ENCODE results near the gene UBR7. TPM values are rescaled to one million over a fixed set of nuclear protein-coding genes. Genes with fewer than 3 reads are reported as not detected.
A peak's percentile ranks its signal among the peaks of the same experiment; 100 is the strongest.
"Not testable (repeated sequence)": the region's sequence is repeated elsewhere in the genome, so short reads cannot be mapped to it uniquely, and the experiment has no call there.

Gene UBR7
- polyA plus RNA-seq, 3 donors = 30.0 to 38.0 (median 36.5) TPM

DNA sequence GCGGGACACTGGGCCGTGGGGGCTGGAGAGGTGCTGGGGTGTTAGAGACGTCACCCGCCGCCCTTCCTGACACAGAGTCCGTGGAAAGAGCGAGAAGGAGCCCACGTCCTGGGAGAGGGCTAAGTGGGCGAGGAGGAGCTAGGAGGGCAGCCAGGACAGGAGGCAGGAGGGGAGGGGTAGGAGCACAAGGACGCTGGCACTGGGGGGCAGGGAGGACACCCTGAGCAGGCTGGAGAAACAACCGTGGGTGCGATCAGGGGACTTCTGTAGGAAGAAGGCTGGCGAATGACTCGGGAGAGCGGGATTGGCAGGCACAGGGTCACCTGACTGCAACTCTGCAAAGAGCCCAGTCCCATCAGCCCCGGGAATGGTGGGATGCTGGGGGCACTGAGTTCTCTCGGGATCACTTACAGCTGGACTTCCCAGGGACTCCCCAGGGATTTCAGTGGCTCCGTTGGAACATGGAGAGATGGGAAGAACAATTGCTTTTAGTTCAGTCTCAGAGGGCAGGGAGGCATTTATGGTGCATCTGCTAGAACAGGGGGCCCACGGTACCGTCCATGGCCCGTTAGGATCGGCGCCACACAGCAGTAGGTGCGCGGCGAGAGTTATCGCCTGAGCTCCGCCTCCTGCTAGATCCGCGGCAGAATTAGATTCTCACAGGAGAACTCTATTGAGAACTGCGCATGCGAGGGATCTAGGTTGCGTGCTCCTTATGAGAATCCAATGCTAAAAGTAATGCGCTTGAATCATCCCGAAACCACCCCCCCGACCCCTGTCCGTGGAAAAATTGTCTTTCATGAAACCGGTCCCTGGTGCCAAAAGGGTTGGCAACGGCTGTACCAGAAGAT lies 24.3 kb downstream of the UBR7 start:
- DNase-seq (ENCODE audit: extremely low read depth in 1 of 11, low read depth in 9 of 11, low spot score in 4 of 11) = peak in 5 of 11 donors; percentile 12 to 41 (median 20)

DNA sequence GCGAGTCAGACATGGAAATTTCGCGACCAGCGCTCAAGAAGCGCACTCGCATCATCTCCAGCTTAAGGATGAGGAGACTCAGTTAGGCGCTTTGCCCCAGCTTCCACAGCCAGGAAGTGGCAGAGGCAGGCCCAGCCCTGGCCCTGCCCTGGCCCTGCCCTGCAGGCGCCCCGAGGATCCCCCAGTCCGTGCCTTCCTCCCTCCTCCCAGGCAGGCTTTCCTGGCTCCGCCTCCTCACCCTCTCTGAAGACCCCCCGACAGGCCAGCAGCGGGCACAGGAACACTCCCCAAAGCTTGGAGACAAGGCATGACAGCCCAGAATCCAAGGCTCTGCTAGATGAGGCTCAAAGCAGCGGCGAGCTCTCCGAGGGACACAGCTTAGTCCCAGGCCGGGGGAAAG lies 25.1 kb downstream of the UBR7 start:
- no peak for DNase-seq (ENCODE audit: extremely low read depth in 1 of 11, low read depth in 9 of 11, low spot score in 4 of 11)

DNA sequence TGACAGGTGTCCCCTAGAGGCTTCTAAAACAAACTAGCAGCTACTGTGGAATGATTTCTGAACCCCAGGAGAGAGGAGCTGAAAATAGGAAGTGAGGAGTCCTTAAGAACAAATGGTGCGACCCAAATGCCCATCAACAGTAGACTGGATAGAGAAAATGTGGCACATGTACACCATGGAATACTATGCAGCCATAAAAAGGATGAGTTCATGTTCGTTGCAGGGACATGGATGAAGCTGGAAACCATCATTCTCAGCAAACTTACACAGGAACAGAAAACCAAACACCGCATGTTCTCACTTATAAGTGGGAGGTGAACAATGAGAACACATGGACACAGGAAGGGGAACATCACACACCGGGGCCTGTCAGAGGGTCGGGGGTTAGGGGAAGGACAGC lies 26.0 kb downstream of the UBR7 start:
- DNase-seq (ENCODE audit: extremely low read depth in 1 of 11, low read depth in 9 of 11, low spot score in 4 of 11) = not testable (repeated sequence)

DNA sequence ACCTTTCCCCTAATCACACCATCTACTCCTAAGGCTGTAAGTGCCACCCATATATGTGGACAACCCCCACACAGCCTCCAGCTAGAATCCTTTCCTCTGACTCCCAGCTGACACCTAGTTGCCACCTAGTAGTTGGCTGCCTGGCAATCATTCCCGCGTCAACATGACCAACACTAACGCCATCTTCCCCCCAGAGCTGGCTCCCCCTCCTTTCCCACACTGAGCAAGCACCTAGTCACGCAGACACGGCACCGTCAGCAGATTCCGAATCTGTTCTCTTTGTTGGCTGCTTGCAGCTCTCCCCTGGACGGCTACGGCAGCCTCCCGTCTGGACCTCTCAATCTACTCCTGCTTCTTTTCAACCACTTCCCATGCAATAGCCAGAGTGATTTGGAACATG lies 27.7 kb downstream of the UBR7 start:
- DNase-seq (ENCODE audit: extremely low read depth in 1 of 11, low read depth in 9 of 11, low spot score in 4 of 11) = no peak

DNA sequence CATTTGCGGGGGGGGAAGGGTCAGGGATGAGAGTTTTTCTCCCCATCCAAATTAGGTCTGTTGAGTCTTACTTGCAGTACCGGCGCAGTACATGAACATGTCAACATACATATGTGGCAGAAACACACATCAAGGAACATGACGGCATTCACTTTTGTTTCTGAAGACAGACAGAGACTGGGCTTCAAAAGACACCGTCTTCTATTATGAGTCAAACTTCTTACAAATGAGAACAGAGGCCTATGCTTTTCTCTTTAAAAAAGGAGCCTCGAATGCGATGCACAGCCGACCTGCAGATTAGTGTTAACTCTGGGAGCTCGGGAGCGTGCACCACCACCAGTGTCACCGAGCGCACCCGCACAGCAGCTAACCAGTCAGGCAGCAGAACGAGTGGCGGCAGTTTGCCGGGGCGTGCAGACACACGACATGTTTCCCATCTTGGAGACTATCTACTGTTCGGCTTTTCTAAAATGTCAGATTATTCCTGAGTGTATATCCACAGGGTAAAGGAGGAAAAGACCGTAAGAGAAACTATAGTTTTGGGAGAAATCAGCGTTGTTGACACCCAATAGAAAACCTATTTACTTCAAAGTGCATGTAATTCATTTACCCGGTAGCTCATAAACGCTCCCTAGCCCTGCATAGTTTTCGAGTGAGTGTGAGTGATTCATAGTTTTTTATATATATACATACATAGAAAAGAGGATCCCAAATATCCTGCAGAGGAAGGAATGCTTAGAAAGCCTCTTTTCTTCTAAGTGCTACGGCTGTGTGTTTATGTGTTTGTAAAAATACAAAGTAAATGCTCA lies 33.0 kb downstream of the UBR7 start:
- DNase-seq (ENCODE audit: extremely low read depth in 1 of 11, low read depth in 9 of 11, low spot score in 4 of 11) = no peak

DNA sequence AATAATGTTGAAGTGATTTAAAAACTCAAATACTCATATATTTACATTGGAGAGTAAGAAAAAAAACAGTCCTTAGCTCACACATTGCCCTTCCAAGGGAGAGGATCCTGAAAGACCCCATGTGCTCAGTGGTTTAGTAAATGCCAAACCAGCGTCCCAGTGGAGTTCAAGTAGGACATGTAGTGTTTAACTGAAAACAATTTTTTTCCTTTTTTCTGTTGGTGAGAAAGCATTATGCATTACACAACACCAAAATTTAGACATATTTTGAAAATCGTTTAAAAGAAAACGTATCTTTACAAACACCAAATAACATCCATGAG lies 33.6 kb downstream of the UBR7 start:
- DNase-seq (ENCODE audit: extremely low read depth in 1 of 11, low read depth in 9 of 11, low spot score in 4 of 11) = no peak

DNA sequence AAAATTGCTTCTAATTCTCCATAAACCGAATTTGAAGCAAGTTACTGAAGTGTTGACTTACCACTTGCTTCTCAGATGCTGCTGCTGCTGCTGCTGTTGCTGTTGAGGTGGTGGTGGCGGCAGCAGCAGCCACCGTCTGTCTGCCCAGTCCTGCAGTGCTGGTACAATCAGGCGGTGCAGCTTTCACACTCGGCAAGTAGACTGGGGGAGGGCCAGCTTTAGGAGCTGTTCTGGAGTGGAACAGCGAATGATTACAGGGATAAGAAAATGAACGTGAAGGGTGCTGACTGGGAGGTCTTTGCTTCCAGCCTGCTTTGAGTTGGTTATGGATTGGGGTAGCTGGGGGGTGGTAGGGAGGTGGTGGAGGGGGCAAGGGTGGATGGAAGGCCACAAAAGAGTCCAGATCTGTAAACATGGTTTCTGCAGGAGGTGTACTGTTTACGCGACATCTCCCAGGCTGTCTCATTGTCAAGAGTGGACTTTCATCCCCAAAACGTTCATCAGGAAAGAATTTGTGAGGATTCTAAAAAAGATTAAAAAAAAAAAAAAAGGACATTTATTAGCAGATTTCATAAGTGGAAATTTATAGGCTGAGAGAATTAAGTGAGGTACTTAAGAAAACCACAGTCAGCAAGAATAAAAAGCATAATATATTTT lies 38.8 kb downstream of the UBR7 start:
- DNase-seq (ENCODE audit: extremely low read depth in 1 of 11, low read depth in 9 of 11, low spot score in 4 of 11) = no peak

DNA sequence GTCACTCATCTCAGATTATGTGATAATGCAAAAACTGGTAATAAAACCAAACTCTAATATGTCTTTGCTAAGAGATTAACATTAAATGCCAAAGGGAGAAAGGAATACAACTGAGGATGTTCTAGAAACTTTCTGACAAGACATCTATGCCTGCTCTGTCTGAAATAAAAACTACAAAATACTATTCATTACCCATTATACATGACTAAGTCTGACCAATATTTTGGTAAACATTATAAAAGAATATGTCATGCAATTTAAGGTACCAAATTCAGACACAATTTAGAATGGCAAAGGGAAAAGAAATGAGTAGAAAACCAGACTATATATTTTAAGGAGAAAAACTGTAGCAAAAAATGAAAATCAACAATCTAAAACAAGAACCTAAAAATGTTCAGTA lies 39.5 kb downstream of the UBR7 start:
- no peak for DNase-seq (ENCODE audit: extremely low read depth in 1 of 11, low read depth in 9 of 11, low spot score in 4 of 11)

DNA sequence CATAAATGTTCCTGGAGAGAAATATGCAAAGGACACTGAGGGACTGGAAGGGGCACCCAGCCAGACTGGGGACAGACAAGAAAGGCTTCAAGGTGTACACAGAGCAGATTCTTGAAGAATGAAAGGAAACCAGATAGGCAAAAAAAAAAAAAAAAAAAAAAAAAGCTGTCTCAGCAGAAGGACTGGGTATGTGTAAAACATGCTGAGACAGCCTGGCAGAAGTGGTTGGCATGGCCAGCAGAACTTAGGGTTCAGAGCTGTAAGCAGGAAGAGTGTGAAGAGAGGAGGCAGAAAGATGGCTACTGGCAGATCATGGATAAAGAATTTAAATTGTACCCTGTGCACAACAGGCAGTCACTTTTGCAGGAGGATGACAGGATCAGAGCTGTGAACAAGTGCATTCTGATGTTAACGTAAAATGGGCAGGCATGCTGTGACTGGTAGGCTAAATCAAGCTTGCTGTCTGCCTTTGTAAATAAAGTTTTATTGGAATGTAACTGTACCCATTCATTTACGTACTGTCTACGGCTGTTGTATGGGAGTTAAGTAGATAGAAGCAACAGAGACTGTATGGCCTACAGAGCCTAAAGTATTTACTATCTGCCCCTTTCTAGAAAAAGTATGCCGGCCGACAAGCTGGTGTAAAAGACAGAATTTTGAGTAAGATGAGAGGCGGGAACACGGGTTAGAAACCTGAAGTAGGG lies 42.2 kb downstream of the UBR7 start:
- DNase-seq (ENCODE audit: extremely low read depth in 1 of 11, low read depth in 9 of 11, low spot score in 4 of 11) = no peak

DNA sequence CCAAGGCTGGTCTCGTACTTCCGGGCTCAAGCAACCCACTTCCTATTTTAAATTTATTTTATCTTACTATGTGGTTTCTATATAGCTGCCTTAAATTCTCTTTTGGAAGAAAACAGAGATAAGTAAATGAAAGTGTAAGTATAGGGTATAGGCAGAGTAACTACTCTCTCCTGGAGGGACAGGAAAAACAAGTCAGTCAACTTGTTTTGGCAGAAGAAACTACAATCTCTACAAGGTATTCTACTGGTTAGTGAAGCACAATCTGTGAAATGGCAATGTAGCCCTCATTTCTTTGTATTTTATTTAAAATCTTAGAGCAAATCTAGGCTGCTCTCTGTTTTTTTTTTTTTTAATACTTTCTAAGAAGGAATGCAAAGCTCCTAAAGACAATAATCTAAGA lies 55.4 kb downstream of the UBR7 start:
- DNase-seq (ENCODE audit: extremely low read depth in 1 of 11, low read depth in 9 of 11, low spot score in 4 of 11) = no peak

DNA sequence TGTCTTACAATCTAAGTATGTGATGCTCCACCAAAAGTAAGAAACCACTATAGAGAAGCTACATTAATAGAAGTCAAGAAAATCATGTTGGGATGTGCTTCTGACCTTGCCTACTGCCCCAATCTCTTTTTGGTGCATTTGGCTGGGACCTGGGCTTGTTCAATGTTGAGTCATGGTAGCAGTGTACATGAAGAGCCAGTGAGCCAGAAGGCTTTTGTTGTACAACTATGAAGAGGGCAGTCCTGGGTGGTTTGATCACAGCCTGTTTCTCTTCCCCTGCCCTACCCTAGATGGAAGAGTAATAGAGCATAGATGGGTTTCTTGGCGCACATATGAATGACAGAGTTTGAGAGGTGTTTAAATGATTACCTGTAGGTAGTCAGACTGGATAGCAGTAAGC lies 56.4 kb downstream of the UBR7 start:
- no peak for DNase-seq (ENCODE audit: extremely low read depth in 1 of 11, low read depth in 9 of 11, low spot score in 4 of 11)

DNA sequence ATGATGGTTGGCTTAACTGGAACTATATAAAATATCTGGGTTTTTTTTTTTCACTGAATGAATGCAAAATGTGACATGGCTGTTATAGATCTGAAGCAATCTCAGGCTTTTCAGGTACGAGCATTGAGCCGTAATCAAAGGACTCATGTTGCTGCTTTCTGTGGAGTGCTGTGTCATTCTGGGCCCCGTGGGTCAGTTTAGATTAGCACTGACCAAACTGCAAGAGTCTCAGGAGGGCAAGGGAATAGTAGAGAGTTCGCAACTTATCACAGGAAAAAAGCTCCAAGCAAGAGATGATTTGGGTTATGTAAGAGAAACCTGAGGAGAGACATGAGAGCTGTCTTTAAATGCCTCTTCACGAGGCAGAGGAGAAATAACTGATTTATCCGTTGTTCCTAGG lies 59.1 kb downstream of the UBR7 start:
- no peak for DNase-seq (ENCODE audit: extremely low read depth in 1 of 11, low read depth in 9 of 11, low spot score in 4 of 11)

DNA sequence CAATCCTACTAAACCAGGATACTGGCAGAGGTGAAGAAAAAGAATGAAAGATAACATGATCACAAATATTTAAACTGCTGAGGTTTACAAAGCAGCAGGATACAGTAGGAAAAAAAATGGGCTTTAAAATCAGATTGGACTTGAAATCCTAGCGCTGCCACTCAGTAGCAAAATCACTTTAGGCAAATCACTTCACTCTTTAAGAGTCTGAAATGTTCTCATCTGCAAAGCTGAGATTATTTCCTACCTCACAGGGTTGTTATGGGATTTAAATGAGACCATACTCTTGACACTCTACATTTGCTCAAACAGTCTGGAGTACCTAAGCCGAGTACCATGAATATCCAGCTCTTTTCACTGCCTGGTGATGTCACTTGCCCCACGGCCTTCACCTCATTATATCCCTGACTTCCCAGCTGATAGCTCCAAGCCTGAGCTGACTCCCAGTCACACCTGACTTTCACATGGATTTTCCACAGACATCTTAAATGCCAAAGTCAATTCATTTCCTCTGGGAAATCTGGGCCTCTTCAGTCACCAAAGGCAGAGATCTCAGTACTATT lies 60.2 kb downstream of the UBR7 start:
- no peak for DNase-seq (ENCODE audit: extremely low read depth in 1 of 11, low read depth in 9 of 11, low spot score in 4 of 11)

DNA sequence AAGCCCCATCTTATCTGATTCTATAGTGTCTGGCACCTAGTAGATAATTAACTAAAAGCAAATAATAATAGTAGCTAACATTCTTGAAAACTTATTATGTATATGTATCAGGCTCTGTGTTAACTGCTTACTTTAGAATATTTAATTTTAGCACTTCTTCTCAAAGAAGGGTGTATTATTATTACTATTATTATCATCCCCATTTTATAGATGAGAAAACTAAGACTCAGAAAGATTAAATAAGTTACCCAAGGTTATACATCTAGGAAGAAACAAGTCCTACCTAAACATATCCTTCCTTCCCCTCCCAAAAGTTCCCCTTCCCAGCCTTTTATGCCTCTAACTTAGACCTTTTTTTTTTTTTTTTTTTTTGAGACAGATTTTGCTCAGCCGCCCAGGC lies 61.4 kb downstream of the UBR7 start:
- no peak for DNase-seq (ENCODE audit: extremely low read depth in 1 of 11, low read depth in 9 of 11, low spot score in 4 of 11)

DNA sequence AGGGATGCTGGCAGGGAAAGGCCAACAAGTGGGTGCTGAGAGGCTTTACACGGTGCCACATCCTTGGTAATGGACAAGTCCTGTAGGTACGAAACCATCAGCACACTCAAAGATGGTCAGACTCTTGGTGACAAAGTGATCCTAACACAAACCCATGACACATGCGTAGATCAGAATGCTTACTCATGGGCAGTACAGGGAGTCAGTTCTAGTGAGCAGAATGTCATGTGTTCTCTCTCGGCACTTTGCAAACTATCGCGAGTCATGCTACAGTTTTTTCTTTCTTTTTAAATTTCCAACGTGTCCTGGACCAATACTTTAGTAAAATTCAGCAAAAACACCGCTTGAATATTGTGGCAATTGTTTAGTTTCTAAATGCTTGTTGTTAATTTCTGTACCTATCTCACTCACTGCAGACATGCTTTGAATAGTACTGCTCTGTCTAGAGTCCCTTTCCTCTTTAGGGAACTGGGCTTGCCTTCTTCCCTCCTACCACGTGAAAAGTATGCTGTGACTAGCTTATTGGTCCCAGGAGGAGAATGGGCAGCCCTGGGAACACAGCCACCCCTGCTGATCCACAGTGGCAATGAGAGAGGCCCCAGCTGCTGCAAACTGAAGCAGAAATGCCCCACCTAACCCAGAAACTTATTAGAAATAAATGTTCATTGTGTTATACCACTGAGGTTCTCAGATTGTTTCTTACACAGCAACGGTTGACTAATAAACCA lies 62.4 kb downstream of the UBR7 start:
- DNase-seq (ENCODE audit: extremely low read depth in 1 of 11, low read depth in 9 of 11, low spot score in 4 of 11) = no peak

DNA sequence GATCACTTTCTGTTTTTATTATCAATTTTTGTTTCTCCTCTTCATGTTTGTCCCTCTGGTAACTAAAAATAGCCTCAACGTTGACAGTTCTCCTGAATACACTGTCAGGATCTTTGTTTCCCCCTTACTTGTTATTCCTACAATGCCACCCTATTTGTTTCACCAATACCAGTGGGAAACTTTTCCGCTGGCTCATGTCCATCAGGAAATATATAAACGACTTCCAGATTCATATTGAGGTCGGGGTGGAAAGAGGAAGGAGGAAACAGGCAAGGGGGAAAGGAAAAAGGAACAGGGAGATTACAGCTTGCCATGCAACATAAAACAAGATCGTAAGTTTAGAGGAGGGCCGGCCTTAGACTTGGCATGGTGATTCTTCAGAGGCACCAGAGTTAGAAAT lies 64.1 kb downstream of the UBR7 start:
- DNase-seq (ENCODE audit: extremely low read depth in 1 of 11, low read depth in 9 of 11, low spot score in 4 of 11) = no peak

DNA sequence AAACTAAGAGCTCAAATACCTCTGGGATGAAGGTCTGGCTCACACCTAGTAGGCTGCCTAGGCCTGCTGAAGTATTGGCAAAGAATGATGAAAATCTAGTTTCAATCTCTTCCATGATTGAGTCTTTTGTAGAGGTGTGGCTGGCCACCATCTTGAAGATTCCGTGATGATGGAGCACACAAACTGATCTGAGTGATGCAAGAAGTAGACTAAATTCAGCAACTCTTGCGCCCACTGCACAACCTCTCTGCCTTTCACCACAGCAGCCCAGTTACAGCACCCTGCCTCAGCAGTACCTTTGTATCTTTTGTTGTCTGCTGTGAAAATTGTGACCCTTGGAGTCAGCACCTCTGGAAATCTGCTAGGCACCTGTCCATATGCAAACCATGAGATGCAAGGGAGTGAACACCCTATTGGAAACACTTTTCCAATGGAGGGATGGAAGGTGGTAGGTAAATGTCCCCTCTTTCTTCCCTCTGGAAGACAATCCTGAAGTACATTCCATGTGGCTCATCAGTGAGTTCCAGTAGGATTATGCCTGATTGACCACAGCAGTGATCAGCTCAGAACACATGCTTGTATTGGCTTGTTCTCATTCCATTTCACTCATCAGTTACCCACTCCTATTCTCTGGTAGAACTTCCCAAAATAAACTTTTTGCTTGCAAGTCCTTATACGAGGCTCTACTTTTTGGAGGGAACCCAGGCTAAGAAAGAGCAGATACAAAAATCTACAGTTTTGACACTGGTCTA lies 67.2 kb downstream of the UBR7 start:
- DNase-seq (ENCODE audit: extremely low read depth in 1 of 11, low read depth in 9 of 11, low spot score in 4 of 11) = no peak

All from renal cortex interstitium (tissue), 11 donors.